ENCODE measurements around the gene PLAAT4.

PLAAT4 gene

GRCh38 chr11:63536669-63537292, at the start of gene PLAAT4:
TSS of gene PLAAT4 (plus strand) at chr11:63536808. CDS start at chr11:63536869, 61 bp downstream.
- DNase-seq, result peak; percentile 74

- no peak for DNase-seq
Measured at GRCh38 chr11:63488789-63489188, 47.8 kb upstream of the PLAAT4 start.

- no peak for DNase-seq
Measured at GRCh38 chr11:63489879-63490278, 46.7 kb upstream of the PLAAT4 start.

- no peak for DNase-seq
Measured at GRCh38 chr11:63490551-63491239, 45.9 kb upstream of the PLAAT4 start, which contains the start of gene PLAAT5. TSS of gene PLAAT5 (minus strand) at chr11:63491167. CDS start at chr11:63491034, 133 bp downstream.

GRCh38 chr11:63491240-63491587, 45.4 kb upstream of the PLAAT4 start:
- DNase-seq, result no peak

- DNase-seq, result peak; percentile 8
Measured at GRCh38 chr11:63491636-63492372, 44.8 kb upstream of the PLAAT4 start.

- DNase-seq, result no peak
Measured at GRCh38 chr11:63492441-63492840, 44.2 kb upstream of the PLAAT4 start.

GRCh38 chr11:63493127-63493526, 43.5 kb upstream of the PLAAT4 start:
- DNase-seq, result no peak

GRCh38 chr11:63494975-63495374, 41.6 kb upstream of the PLAAT4 start:
- DNase-seq, result no peak

GRCh38 chr11:63499874-63500273, 36.7 kb upstream of the PLAAT4 start:
- no peak for DNase-seq

GRCh38 chr11:63501236-63501635, 35.4 kb upstream of the PLAAT4 start:
- DNase-seq, result no peak

GRCh38 chr11:63502252-63502820, 34.3 kb upstream of the PLAAT4 start:
- no peak for DNase-seq

- DNase-seq, result peak; percentile 14
Measured at GRCh38 chr11:63503492-63503891, 33.1 kb upstream of the PLAAT4 start.

- DNase-seq, result no peak
Measured at GRCh38 chr11:63504054-63504453, 32.6 kb upstream of the PLAAT4 start.

GRCh38 chr11:63504933-63505586, 31.5 kb upstream of the PLAAT4 start:
- DNase-seq, result no peak

GRCh38 chr11:63505857-63506528, 30.6 kb upstream of the PLAAT4 start, which contains the start of gene LGALS12:
TSS of gene LGALS12 (plus strand) at chr11:63506084. CDS start at chr11:63506459, 375 bp downstream.
- peak; percentile 7 for DNase-seq

- no peak for DNase-seq
Measured at GRCh38 chr11:63506876-63507275, 29.7 kb upstream of the PLAAT4 start.

- no peak for DNase-seq
Measured at GRCh38 chr11:63507511-63507910, 29.1 kb upstream of the PLAAT4 start.

GRCh38 chr11:63508009-63508408, 28.6 kb upstream of the PLAAT4 start:
- peak; percentile 14 for DNase-seq

- DNase-seq, result no peak
Measured at GRCh38 chr11:63508745-63509144, 27.9 kb upstream of the PLAAT4 start.

- DNase-seq, result no peak
Measured at GRCh38 chr11:63510360-63511047, 26.1 kb upstream of the PLAAT4 start.
